ENCODE measurements around the gene RRM1. TPM values are rescaled to one million over a fixed set of nuclear protein-coding genes. Genes with fewer than 3 reads are reported as not detected.

The RRM1 gene
- total and polyA plus RNA-seq, 9 of the 15 experiments (the other 6 are each of a cell fraction or from before 2014, with no cell fraction given): 113 to 270 (median 163) TPM

- TF ChIP-seq POLR2H (tag; IDR thresholded peaks at IDR 0.05; ENCODE audit: low read depth): no peak
- TF ChIP-seq GABPB2 (CRISPR knock-in tag; conservative IDR thresholded peaks at IDR 0.05): no peak
- TF ChIP-seq ZBTB7A (IDR thresholded peaks at IDR 0.05; ENCODE audit: borderline replicate concordance, control insufficient read depth, low read depth, low read length): no peak
- no peak for TF ChIP-seq SRSF7 (optimal IDR thresholded peaks at IDR 0.05; ENCODE audit: low read depth, low read length)
- TF ChIP-seq ZNF780A (CRISPR knock-in tag; IDR thresholded peaks at IDR 0.05): no peak
- no peak for TF ChIP-seq ZNF830 (CRISPR knock-in tag; IDR thresholded peaks at IDR 0.05)
- TF ChIP-seq SP1 (CRISPR knock-in tag; IDR thresholded peaks at IDR 0.05): no peak; the same call in 1 of the 2 replicates
- TF ChIP-seq DEAF1 (CRISPR knock-in tag; IDR thresholded peaks at IDR 0.05): peak; percentile 95
- no peak for TF ChIP-seq GATAD2A (IDR thresholded peaks at IDR 0.05)
- TF ChIP-seq CCNT2 (IDR thresholded peaks at IDR 0.05; ENCODE audit: borderline replicate concordance, extremely low read depth, insufficient read length, low read depth, low read length): no peak
- TF ChIP-seq YBX1 (IDR thresholded peaks at IDR 0.05): no peak
- TF ChIP-seq ARID3B (CRISPR knock-in tag; IDR thresholded peaks at IDR 0.05; ENCODE audit: borderline replicate concordance): no peak
- TF ChIP-seq RBM22 (IDR thresholded peaks at IDR 0.05; ENCODE audit: low read depth, low read length, poor library complexity, severe bottlenecking): no peak
- TF ChIP-seq NR1H2 (CRISPR knock-in tag; IDR thresholded peaks at IDR 0.05): no peak
- TF ChIP-seq FOS (IDR thresholded peaks at IDR 0.05; ENCODE audit: extremely low read depth, insufficient read length): no peak
- TF ChIP-seq HNRNPK (IDR thresholded peaks at IDR 0.05; ENCODE audit: low read depth, low read length, poor library complexity, severe bottlenecking): no peak
- no peak for TF ChIP-seq SMARCB1 (IDR thresholded peaks at IDR 0.05; ENCODE audit: insufficient read length, low read depth)
- TF ChIP-seq ZNF76 (CRISPR knock-in tag; IDR thresholded peaks at IDR 0.05; ENCODE audit: borderline replicate concordance): no peak
- no peak for TF ChIP-seq ZNF175 (CRISPR knock-in tag; IDR thresholded peaks at IDR 0.05; ENCODE audit: low read depth)
- TF ChIP-seq ZFP36 (IDR thresholded peaks at IDR 0.05; ENCODE audit: low read depth, low read length, partially characterized antibody): no peak
- TF ChIP-seq TCFL5 (CRISPR knock-in tag; conservative IDR thresholded peaks at IDR 0.05): no peak
- no peak for TF ChIP-seq WHSC1 (IDR thresholded peaks at IDR 0.05; ENCODE audit: low read length)
- no peak for TF ChIP-seq DMBX1 (CRISPR knock-in tag; IDR thresholded peaks at IDR 0.05; ENCODE audit: borderline replicate concordance)
- TF ChIP-seq XRCC3 (IDR thresholded peaks at IDR 0.05): no peak
- TF ChIP-seq ATF7 (IDR thresholded peaks at IDR 0.05): no peak
- TF ChIP-seq ZNF23 (CRISPR knock-in tag; IDR thresholded peaks at IDR 0.05): no peak
- TF ChIP-seq ZFP1 (CRISPR knock-in tag; IDR thresholded peaks at IDR 0.05): no peak
- TF ChIP-seq ZNF764 (CRISPR knock-in tag; IDR thresholded peaks at IDR 0.05; ENCODE audit: low read depth): no peak
Observed at GRCh38 chr11:4072668-4073285, 21.8 kb upstream of the RRM1 start (continued).
